GM12874 (cell line): Measurements from ENCODE around the gene CCDC148.

Experiments
- TF ChIP-seq, protein P1 (sequence below): IDR thresholded peaks from 2 replicates; pipeline ENCODE4 v1.5.1; 2011; ENCODE audit warnings: low read depth, mild to moderate bottlenecking, control low read depth, low read length, moderate library complexity; ENCODE audit not compliant: insufficient read depth

CCDC148 gene

DNA sequence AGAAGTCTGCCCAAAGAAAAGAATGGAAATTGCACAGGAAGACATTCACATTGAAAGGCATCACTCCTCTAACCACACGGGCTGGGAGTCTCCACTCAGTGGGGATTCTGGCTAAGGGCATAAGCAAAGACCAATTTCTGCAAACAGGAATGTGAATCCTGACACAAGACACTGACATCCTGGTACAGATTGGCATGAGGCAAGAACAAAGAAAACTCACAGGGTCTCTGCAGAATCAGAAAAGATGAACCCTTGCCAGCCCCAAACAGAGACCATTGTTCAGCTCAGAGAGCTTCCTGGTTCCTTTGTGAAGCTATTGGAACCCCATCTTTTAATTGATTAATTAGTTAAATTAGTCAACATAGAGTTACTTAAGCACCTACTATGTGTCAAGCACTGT, 272.6 kb downstream of the CCDC148 start:
- TF ChIP-seq, protein P1, sequence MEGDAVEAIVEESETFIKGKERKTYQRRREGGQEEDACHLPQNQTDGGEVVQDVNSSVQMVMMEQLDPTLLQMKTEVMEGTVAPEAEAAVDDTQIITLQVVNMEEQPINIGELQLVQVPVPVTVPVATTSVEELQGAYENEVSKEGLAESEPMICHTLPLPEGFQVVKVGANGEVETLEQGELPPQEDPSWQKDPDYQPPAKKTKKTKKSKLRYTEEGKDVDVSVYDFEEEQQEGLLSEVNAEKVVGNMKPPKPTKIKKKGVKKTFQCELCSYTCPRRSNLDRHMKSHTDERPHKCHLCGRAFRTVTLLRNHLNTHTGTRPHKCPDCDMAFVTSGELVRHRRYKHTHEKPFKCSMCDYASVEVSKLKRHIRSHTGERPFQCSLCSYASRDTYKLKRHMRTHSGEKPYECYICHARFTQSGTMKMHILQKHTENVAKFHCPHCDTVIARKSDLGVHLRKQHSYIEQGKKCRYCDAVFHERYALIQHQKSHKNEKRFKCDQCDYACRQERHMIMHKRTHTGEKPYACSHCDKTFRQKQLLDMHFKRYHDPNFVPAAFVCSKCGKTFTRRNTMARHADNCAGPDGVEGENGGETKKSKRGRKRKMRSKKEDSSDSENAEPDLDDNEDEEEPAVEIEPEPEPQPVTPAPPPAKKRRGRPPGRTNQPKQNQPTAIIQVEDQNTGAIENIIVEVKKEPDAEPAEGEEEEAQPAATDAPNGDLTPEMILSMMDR, result no peak

DNA sequence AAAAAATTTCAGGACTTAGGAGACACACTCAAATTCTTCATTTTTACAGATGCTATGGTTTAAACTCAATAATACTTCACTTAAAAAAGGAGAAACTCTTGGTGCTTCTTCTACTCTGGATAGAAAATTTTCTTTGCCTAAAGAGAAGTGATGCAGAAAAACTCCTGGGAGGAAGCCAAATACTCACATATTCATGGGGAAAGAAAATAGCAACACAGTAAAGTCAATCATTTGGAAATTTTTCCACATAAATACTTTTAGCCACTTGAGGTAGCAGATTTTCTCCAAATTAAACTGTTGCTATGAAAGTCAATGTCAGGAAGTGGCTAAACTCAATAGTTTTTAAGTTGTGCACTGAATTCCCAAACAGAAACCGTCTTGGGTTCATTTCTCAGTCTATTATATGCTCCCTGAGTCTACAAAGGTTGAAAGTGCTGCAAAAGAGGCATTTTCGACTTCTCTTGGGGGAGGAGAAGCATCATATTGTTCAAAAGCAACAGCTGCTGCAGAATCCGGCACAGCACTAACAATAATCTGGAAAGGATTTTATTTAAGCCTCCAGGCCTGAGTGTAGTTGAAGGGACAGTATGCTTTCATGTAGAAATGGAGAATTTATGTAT, 273.8 kb downstream of the CCDC148 start:
- TF ChIP-seq, protein P1, result no peak

- TF ChIP-seq, protein P1, result no peak
Measured at GRCh38 chr2:158181171-158181570, 275.4 kb downstream of the CCDC148 start.

DNA sequence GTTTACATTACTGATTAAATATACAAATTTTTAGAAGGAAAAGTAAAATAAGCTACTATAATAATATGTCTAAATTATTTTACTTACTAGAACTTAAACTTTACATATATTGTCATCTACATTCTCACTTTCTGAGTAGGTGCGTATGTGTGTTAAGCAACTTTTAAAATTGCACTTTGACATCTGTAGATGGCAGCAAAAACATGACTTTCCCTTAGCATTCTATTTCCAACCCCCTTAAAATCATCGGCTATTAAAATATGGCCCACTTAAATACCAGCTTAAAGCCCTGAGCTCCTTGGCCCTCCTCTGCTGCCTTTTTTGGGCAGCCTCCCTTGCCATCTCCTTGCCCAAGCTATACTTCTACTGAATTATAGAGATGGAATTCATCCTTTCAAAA, 276.9 kb downstream of the CCDC148 start:
- TF ChIP-seq, protein P1, result 0 out of 2 replicates have a peak, but pooled peaks have one; percentile 4

DNA sequence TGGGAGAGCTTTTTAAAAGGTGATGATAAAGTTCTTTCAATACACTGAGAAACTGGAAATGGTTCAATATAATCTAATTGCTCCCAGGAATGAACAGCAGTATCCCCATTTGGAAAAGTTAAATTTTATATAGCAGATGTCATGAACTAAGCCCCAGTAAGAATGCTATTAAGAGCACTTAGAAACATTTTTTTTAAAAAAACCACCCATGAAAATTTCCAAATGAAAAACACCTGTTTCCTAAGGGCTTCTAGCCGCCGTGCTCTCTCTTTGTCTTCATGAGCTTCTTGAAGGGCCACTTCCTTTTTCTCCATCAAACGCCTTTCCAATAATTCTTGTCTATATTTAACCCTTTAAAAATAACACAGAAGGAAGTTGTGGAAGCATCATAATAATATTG, 277.9 kb downstream of the CCDC148 start:
- TF ChIP-seq, protein P1, result no peak

DNA sequence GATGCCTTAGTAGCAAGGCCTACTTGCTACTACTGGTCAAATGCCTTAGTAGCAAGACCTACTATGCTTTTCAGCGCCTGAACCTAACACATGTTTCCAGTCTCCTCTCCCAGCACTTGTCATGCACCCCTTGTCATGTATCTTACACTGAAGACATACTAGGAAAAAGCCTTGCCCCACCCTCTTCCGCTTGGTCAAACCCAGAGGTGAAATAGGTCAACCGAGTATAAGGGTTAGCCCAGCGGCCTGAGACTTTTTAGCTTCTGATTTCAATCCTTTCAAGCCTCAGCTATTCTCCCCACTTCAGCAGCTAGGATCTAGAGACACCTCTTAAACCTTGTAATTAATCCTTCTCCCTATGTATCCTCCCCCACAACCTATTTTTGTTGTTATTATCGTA, 281.6 kb downstream of the CCDC148 start:
- TF ChIP-seq, protein P1, result no peak

- TF ChIP-seq, protein P1, result no peak
Measured at GRCh38 chr2:158174495-158174894, 282.1 kb downstream of the CCDC148 start.
